CMK (cell line): ENCODE results near the gene ABLIM1.

Source experiments
- DNase-seq: peaks from one replicate; pipeline ENCODE4 v3.0.0-alpha.2; 2010; ENCODE audit warnings: low read depth

The ABLIM1 gene

GRCh38 chr10:114647545-114648138 is 10.4 kb downstream of the ABLIM1 start:
- no peak for DNase-seq

GRCh38 chr10:114646426-114646825 is 11.6 kb downstream of the ABLIM1 start:
- DNase-seq = no peak

GRCh38 chr10:114645706-114646105 is 12.4 kb downstream of the ABLIM1 start:
- no peak for DNase-seq

- no peak for DNase-seq
These were observed 14.9 kb downstream of the ABLIM1 start for GRCh38 chr10:114643158-114643557.

GRCh38 chr10:114642729-114643128 is 15.3 kb downstream of the ABLIM1 start:
- DNase-seq = no peak

GRCh38 chr10:114638821-114639625 is 19.1 kb downstream of the ABLIM1 start:
- no peak for DNase-seq

- DNase-seq = no peak
These were observed 22.1 kb downstream of the ABLIM1 start for GRCh38 chr10:114635797-114636550.

GRCh38 chr10:114635101-114635500 is 23.0 kb downstream of the ABLIM1 start:
- no peak for DNase-seq

GRCh38 chr10:114634609-114634979 is 23.5 kb downstream of the ABLIM1 start:
- no peak for DNase-seq

GRCh38 chr10:114632869-114633715 is 25.0 kb downstream of the ABLIM1 start:
- DNase-seq = no peak

GRCh38 chr10:114631666-114632417 is 26.2 kb downstream of the ABLIM1 start:
- no peak for DNase-seq

- no peak for DNase-seq
These were observed 26.9 kb downstream of the ABLIM1 start for GRCh38 chr10:114631090-114631665.

- no peak for DNase-seq
These were observed 28.0 kb downstream of the ABLIM1 start for GRCh38 chr10:114629824-114630730.

GRCh38 chr10:114629083-114629823 is 28.8 kb downstream of the ABLIM1 start:
- DNase-seq = no peak

- DNase-seq = no peak
These were observed 30.0 kb downstream of the ABLIM1 start for GRCh38 chr10:114628106-114628505.

GRCh38 chr10:114626841-114627240 is 31.2 kb downstream of the ABLIM1 start:
- no peak for DNase-seq

GRCh38 chr10:114624951-114625780 is 32.9 kb downstream of the ABLIM1 start:
- no peak for DNase-seq

GRCh38 chr10:114624422-114624821 is 33.7 kb downstream of the ABLIM1 start:
- DNase-seq = no peak
